Nephron progenitor cell (in vitro differentiated cells): Measurements from ENCODE around the gene HMCN1.
A peak's percentile ranks its signal among the peaks of the same experiment; 100 is the strongest.

Source experiments
- DNase-seq: peaks from one replicate; pipeline ENCODE4 v3.0.0; 2021
- H3K27ac Mint-ChIP-seq: 2 replicates; pipeline ENCODE4 v1.8.0; 2021; ENCODE audit warnings: mild to moderate bottlenecking, moderate library complexity, mixed read lengths
- H3K27me3 Mint-ChIP-seq: 2 replicates; pipeline ENCODE4 v1.8.0; 2021; ENCODE audit warnings: mild to moderate bottlenecking, low read depth, mixed read lengths; ENCODE audit not compliant: poor library complexity
- H3K36me3 Mint-ChIP-seq: 2 replicates; pipeline ENCODE4 v1.8.0; 2021; ENCODE audit warnings: low read depth, mixed read lengths
- H3K4me1 Mint-ChIP-seq: 2 replicates; pipeline ENCODE4 v1.8.0; 2021; ENCODE audit warnings: mixed read lengths
- H3K4me3 Mint-ChIP-seq: 2 replicates; pipeline ENCODE4 v1.8.0; 2021; ENCODE audit warnings: mild to moderate bottlenecking, moderate library complexity, mixed read lengths
- H3K9me3 Mint-ChIP-seq: 2 replicates; pipeline ENCODE4 v1.8.0; 2021; ENCODE audit warnings: mild to moderate bottlenecking, moderate library complexity, mixed read lengths
- CTCF ChIP-seq: fragments of 200-600 bp; sonication (generic); IDR thresholded peaks from 2 replicates; pipeline ENCODE4 v1.5.0; 2021; ENCODE audit warnings: antibody characterized with exemption

Gene HMCN1

GRCh38 chr1:186082235-186082937, 348.2 kb downstream of the HMCN1 start:
- TF ChIP-seq CTCF = no peak
- Mint-ChIP-seq H3K4me1 (peaks cover 19% of the 10 kb centered on the region), H3K4me3 (peak overlapping the region; percentile 3), H3K36me3 (peaks cover 52% of the 10 kb centered on the region), H3K27ac (peak overlapping the region; percentile 27), H3K27me3 (no peaks in the 10 kb centered on the region), H3K9me3 (no peaks in the 10 kb centered on the region)
- DNase-seq = peak; percentile 69

- Mint-ChIP-seq H3K27ac (no peak overlapping the region), H3K4me1 (peaks cover 8% of the 10 kb centered on the region), H3K36me3 (peaks cover 56% of the 10 kb centered on the region), H3K9me3 (no peaks in the 10 kb centered on the region), H3K4me3 (no peak overlapping the region), H3K27me3 (no peaks in the 10 kb centered on the region)
- no peak for TF ChIP-seq CTCF
- DNase-seq = no peak
These were observed 352.4 kb downstream of the HMCN1 start for GRCh38 chr1:186086583-186086982.

GRCh38 chr1:186089940-186090339, 355.7 kb downstream of the HMCN1 start:
- no peak overlapping the region for H3K4me3 Mint-ChIP-seq
- H3K9me3 Mint-ChIP-seq = no peaks in the 10 kb centered on the region
- no peaks in the 10 kb centered on the region for H3K27me3 Mint-ChIP-seq
- H3K36me3 Mint-ChIP-seq = peaks cover 54% of the 10 kb centered on the region
- TF ChIP-seq CTCF = no peak
- DNase-seq = no peak
- H3K4me1 Mint-ChIP-seq = peaks cover 10% of the 10 kb centered on the region
- no peak overlapping the region for H3K27ac Mint-ChIP-seq

- Mint-ChIP-seq H3K27me3 (no peaks in the 10 kb centered on the region), H3K4me1 (peaks cover 10% of the 10 kb centered on the region), H3K36me3 (peaks cover 48% of the 10 kb centered on the region), H3K9me3 (no peaks in the 10 kb centered on the region), H3K4me3 (no peak overlapping the region), H3K27ac (no peak overlapping the region)
- DNase-seq = no peak
- TF ChIP-seq CTCF = no peak
These were observed 357.1 kb downstream of the HMCN1 start for GRCh38 chr1:186091222-186091720.

GRCh38 chr1:186093437-186093836, 359.2 kb downstream of the HMCN1 start:
- Mint-ChIP-seq H3K27ac (no peak overlapping the region), H3K36me3 (peaks cover 48% of the 10 kb centered on the region), H3K4me1 (peaks cover 10% of the 10 kb centered on the region), H3K27me3 (no peaks in the 10 kb centered on the region), H3K9me3 (no peaks in the 10 kb centered on the region), H3K4me3 (no peak overlapping the region)
- DNase-seq = no peak
- TF ChIP-seq CTCF = no peak

GRCh38 chr1:186094172-186094571, 360.0 kb downstream of the HMCN1 start:
- H3K4me3 Mint-ChIP-seq = no peak overlapping the region
- no peaks in the 10 kb centered on the region for H3K27me3 Mint-ChIP-seq
- H3K9me3 Mint-ChIP-seq = no peaks in the 10 kb centered on the region
- H3K4me1 Mint-ChIP-seq = peaks cover 10% of the 10 kb centered on the region
- TF ChIP-seq CTCF = no peak
- no peak for DNase-seq
- H3K36me3 Mint-ChIP-seq = peaks cover 47% of the 10 kb centered on the region
- H3K27ac Mint-ChIP-seq = no peak overlapping the region
